Neural progenitor cell (in vitro differentiated cells): ENCODE data around the gene PLPP3. TPM values are rescaled to one million over a fixed set of nuclear protein-coding genes. Genes with fewer than 3 reads are reported as not detected.

Source experiments
- DNase-seq: peaks from one replicate; pipeline ENCODE4 v3.0.0-alpha.2; 2016; ENCODE audit warnings: low spot score
- H2AFZ ChIP-seq: fragments of 200-600 bp; sonication (generic); replicated peaks from 2 replicates; pipeline ENCODE4 v1.6.1; 2016; ENCODE audit warnings: antibody characterized with exemption
- H3F3A ChIP-seq: fragments of 200-600 bp; sonication (generic); 2 replicates; pipeline ENCODE4 v1.6.1; 2016; ENCODE audit warnings: antibody characterized with exemption, low read depth
- H3K27ac ChIP-seq: fragments of 200-600 bp; sonication (generic); 2 replicates; pipeline ENCODE4 v1.5.1; 2016; ENCODE audit warnings: mild to moderate bottlenecking
- H3K27me3 ChIP-seq: fragments of 200-600 bp; sonication (generic); 2 replicates; pipeline ENCODE4 v1.6.1; 2016; ENCODE audit warnings: mild to moderate bottlenecking, moderate library complexity
- H3K36me3 ChIP-seq: fragments of 200-600 bp; sonication (generic); 2 replicates; pipeline ENCODE4 v1.5.1; 2016
- H3K4me1 ChIP-seq: fragments of 200-600 bp; sonication (generic); 2 replicates; pipeline ENCODE4 v1.6.1; 2016; ENCODE audit warnings: mixed run types
- H3K4me2 ChIP-seq: fragments of 200-600 bp; sonication (generic); 2 replicates; pipeline ENCODE4 v1.6.1; 2016
- H3K4me3 ChIP-seq: fragments of 200-600 bp; sonication (generic); 2 replicates; pipeline ENCODE4 v1.5.1; 2016
- H3K79me2 ChIP-seq: fragments of 200-600 bp; sonication (generic); 2 replicates; pipeline ENCODE4 v1.6.1; 2016; ENCODE audit warnings: low read depth
- H3K9ac ChIP-seq: fragments of 200-600 bp; sonication (generic); 2 replicates; pipeline ENCODE4 v1.6.1; 2016
- H3K9me3 ChIP-seq: fragments of 200-600 bp; sonication (generic); 2 replicates; pipeline ENCODE4 v1.5.1; 2016; ENCODE audit warnings: low read depth
- H4K20me1 ChIP-seq: fragments of 200-600 bp; sonication (generic); 2 replicates; pipeline ENCODE4 v1.6.1; 2016; ENCODE audit warnings: low read depth
- H3K27ac Mint-ChIP-seq: 3 replicates; pipeline ENCODE4 v1.8.0; 2021; ENCODE audit warnings: mixed read lengths
- H3K27me3 Mint-ChIP-seq: 2 replicates; pipeline ENCODE4 v1.8.0; 2022; ENCODE audit warnings: low read depth, mild to moderate bottlenecking, inconsistent platforms, moderate library complexity, mixed read lengths; ENCODE audit not compliant: insufficient read depth
- H3K36me3 Mint-ChIP-seq: 3 replicates; pipeline ENCODE4 v1.8.0; 2021; ENCODE audit warnings: mixed read lengths
- H3K4me1 Mint-ChIP-seq: 3 replicates; pipeline ENCODE4 v1.8.0; 2021; ENCODE audit warnings: mixed read lengths
- H3K4me3 Mint-ChIP-seq: 3 replicates; pipeline ENCODE4 v1.8.0; 2021; ENCODE audit warnings: mild to moderate bottlenecking, moderate library complexity, mixed read lengths
- H3K9me3 Mint-ChIP-seq: 3 replicates; pipeline ENCODE4 v1.8.0; 2020; ENCODE audit warnings: mixed read lengths
- CTCF ChIP-seq: fragments of 200-600 bp; sonication (generic); IDR thresholded peaks from 2 replicates; pipeline ENCODE4 v1.5.1; 2017; ENCODE audit warnings: antibody characterized with exemption, mild to moderate bottlenecking
- EZH2 ChIP-seq: fragments of 200-600 bp; sonication (generic); IDR thresholded peaks from 2 replicates; pipeline ENCODE4 v1.6.1; 2017; ENCODE audit warnings: antibody characterized with exemption, mild to moderate bottlenecking, moderate library complexity
- EZH2phosphoT487 ChIP-seq: fragments of 200-600 bp; sonication (generic); IDR thresholded peaks from 2 replicates; pipeline ENCODE4 v1.6.1; 2017; ENCODE audit warnings: antibody characterized with exemption
- total RNA-seq: library from RNA; depleted of rRNA; stranded (reverse); fragments of >200 nt; gene quantifications from 2 replicates; pipeline ENCODE4 v1.2.3, GENCODE V29; 2015; ENCODE audit warnings: low replicate concordance

The PLPP3 gene
- total RNA-seq, 1 donor from 2014 or later, result 28.5 TPM

DNA sequence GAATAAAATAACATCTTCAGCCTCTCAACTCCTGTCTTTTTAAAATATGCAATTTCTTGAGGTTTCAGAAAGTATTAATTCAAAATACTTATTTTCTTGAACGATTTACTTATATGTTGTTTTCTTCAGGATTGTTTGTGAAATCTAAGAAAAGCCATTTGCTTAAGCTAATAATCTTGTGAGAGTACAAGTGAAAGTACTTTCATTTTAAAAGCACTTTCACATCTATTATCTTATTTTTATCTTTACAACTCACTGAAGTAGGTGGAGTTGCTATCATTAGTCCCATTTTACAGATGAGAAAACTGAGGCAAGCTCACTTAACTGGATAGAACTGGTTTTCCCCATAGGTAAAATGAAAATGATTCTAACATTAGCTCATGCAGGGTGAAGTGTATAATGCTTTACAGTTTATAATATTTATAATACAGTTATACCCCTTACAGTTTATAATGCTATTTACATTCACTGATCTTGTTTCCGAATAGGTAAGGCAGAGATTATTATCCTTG, 4.7 kb upstream of the PLPP3 start:
- Histone ChIP-seq H2AFZ (no peak overlapping the region), H3K9me3 (no peaks in the 10 kb centered on the region), H3K79me2 (peaks cover 1% of the 10 kb centered on the region), H3K4me3 (no peak overlapping the region), H3K27ac (no peak overlapping the region), H3K9ac (no peak overlapping the region), H3K4me2 (no peak overlapping the region), H3K27me3 (no peaks in the 10 kb centered on the region), H3K36me3 (no peaks in the 10 kb centered on the region), H3K4me1 (peaks cover 14% of the 10 kb centered on the region), H3F3A (peaks cover 18% of the 10 kb centered on the region), H4K20me1 (no peaks in the 10 kb centered on the region)
- Mint-ChIP-seq H3K9me3 (no peaks in the 10 kb centered on the region), H3K4me3 (no peak overlapping the region), H3K36me3 (no peaks in the 10 kb centered on the region), H3K27me3 (no peaks in the 10 kb centered on the region), H3K27ac (no peak overlapping the region), H3K4me1 (peaks cover 16% of the 10 kb centered on the region)
- DNase-seq, result no peak
- no peak for TF ChIP-seq CTCF
- no peak for TF ChIP-seq EZH2phosphoT487
- TF ChIP-seq EZH2, result no peak

DNA sequence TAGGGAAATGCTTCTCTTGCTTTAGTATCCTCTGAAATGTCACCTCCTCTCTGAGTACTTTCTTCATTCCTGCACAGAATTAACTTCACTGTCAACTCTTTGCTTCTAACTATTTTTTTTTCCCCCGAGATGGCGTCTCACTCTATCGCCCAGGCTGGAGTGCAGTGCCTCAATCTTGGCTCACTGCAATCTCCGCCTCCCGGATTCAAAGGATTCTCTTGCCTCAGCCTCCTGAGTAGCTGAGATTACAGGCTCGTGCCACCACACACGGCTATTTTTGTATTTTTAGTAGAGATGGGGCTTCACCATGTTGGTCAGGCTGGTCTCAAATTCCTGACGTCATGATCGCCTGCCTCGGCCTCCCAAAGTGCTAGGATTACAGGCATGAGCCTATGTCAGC, 1.4 kb upstream of the PLPP3 start:
- H3K9ac ChIP-seq, result no peak overlapping the region
- DNase-seq, result no peak
- Mint-ChIP-seq H3K9me3 (no peaks in the 10 kb centered on the region), H3K27ac (peak overlapping the region; percentile 35), H3K4me3 (peak overlapping the region; percentile 95), H3K36me3 (no peaks in the 10 kb centered on the region), H3K27me3 (no peaks in the 10 kb centered on the region), H3K4me1 (peaks cover 36% of the 10 kb centered on the region)
- no peak overlapping the region for H3K4me2 ChIP-seq
- H3K79me2 ChIP-seq, result peaks cover 34% of the 10 kb centered on the region
- H3K4me3 ChIP-seq, result no peak overlapping the region
- TF ChIP-seq EZH2phosphoT487, result no peak
- TF ChIP-seq CTCF, result no peak
- no peak for TF ChIP-seq EZH2
- H3K9me3 ChIP-seq, result no peaks in the 10 kb centered on the region
- peaks cover 25% of the 10 kb centered on the region for H3K4me1 ChIP-seq
- no peak overlapping the region for H2AFZ ChIP-seq
- peaks cover 28% of the 10 kb centered on the region for H4K20me1 ChIP-seq
- no peaks in the 10 kb centered on the region for H3K27me3 ChIP-seq
- H3K36me3 ChIP-seq, result no peaks in the 10 kb centered on the region
- peaks cover 44% of the 10 kb centered on the region for H3F3A ChIP-seq
- H3K27ac ChIP-seq, result no peak overlapping the region

GRCh38 chr1:56578138-56578962, 1.0 kb downstream of the PLPP3 start:
- H3K79me2 ChIP-seq, result peaks cover 58% of the 10 kb centered on the region
- H3K4me1 Mint-ChIP-seq, result peaks cover 46% of the 10 kb centered on the region

More at GRCh38 chr1:56578138-56578962, 1.0 kb downstream of the PLPP3 start:
- peak; percentile 75 for DNase-seq
- H3K27ac Mint-ChIP-seq, result peak overlapping the region; percentile 97
- Histone ChIP-seq H3K27me3 (no peaks in the 10 kb centered on the region), H3K9me3 (no peaks in the 10 kb centered on the region), H3K9ac (peak overlapping the region; percentile 68), H3K27ac (peak overlapping the region; percentile 92), H2AFZ (peak overlapping the region; percentile 70), H3K4me1 (peaks cover 38% of the 10 kb centered on the region), H3K36me3 (no peaks in the 10 kb centered on the region), H3F3A (peaks cover 40% of the 10 kb centered on the region), H3K4me3 (peak overlapping the region; percentile 96), H3K4me2 (peak overlapping the region; percentile 96), H4K20me1 (peaks cover 51% of the 10 kb centered on the region)
- peaks cover 2% of the 10 kb centered on the region for H3K36me3 Mint-ChIP-seq
- H3K9me3 Mint-ChIP-seq, result no peaks in the 10 kb centered on the region
- no peak for TF ChIP-seq EZH2
- H3K27me3 Mint-ChIP-seq, result no peaks in the 10 kb centered on the region
- peak overlapping the region; percentile 99 for H3K4me3 Mint-ChIP-seq
